H1 (cell line): ENCODE results near the gene FBP1. TPM values are rescaled to one million over a fixed set of nuclear protein-coding genes. Genes with fewer than 3 reads are reported as not detected.

Source experiments
- CTCF ChIA-PET: fragments of 300-600 bp; sonication (Branson Sonifier 250); formaldehyde crosslinking; loops from one replicate; lab custom pipeline; 2021; ENCODE audit not compliant: partially characterized antibody; lab: Charles Lee
- POLR2A ChIA-PET: fragments of 300-600 bp; sonication (Branson Sonifier 250); formaldehyde crosslinking; loops from one replicate; lab custom pipeline; 2021; ENCODE audit warnings: inconsistent platforms; ENCODE audit not compliant: partially characterized antibody; lab: Charles Lee
- DNase-seq, 2 experiments: peaks; one replicate each; pipeline versions ENCODE4 v3.0.0 to v3.0.0-alpha.2; 2010 to 2022; ENCODE audit warnings: low spot score in 2 of 2, low read depth in 1 of 2, mixed read lengths in 1 of 2
- FAIRE-seq: peaks from 2 replicates; lab custom pipeline; 2011; peaks lifted over from hg19 to GRCh38; lab: Jason Lieb, UNC
- H2AFZ ChIP-seq: 2 replicates; pipeline ENCODE4 v1.8.1; 2012; ENCODE audit warnings: low read length, inconsistent platforms
- H2AK5ac ChIP-seq: 2 replicates; pipeline ENCODE4 v1.6.1; 2013; ENCODE audit warnings: low read depth, low read length
- H2BK120ac ChIP-seq: replicated peaks from 2 replicates; pipeline ENCODE3; 2013; ENCODE audit warnings: low read depth, low read length, inconsistent platforms
- H2BK12ac ChIP-seq: 2 replicates; pipeline ENCODE4 v1.6.1; 2013; ENCODE audit warnings: low read depth, low read length
- H2BK15ac ChIP-seq: 2 replicates; pipeline ENCODE4 v1.6.1; 2013; ENCODE audit warnings: low read length
- H2BK20ac ChIP-seq: 2 replicates; pipeline ENCODE4 v1.6.1; 2013; ENCODE audit warnings: low read length
- H2BK5ac ChIP-seq: 2 replicates; pipeline ENCODE4 v1.6.1; 2013; ENCODE audit warnings: low read depth, low read length
- H3K14ac ChIP-seq: 2 replicates; pipeline ENCODE4 v1.6.1; 2013; ENCODE audit warnings: inconsistent platforms; ENCODE audit not compliant: insufficient read length
- H3K18ac ChIP-seq: 2 replicates; pipeline ENCODE4 v1.6.1; 2013; ENCODE audit warnings: low read length; ENCODE audit errors: extremely low read depth
- H3K23ac ChIP-seq: 2 replicates; pipeline ENCODE4 v1.6.1; 2013; ENCODE audit warnings: inconsistent platforms; ENCODE audit not compliant: insufficient read length
- H3K23me2 ChIP-seq: 2 replicates; pipeline ENCODE4 v1.6.1; 2013; ENCODE audit warnings: low read depth, low read length
- H3K27ac ChIP-seq: 2 replicates; pipeline ENCODE4 v1.6.1; 2011; ENCODE audit warnings: low read depth, low read length, inconsistent platforms
- H3K27me3 ChIP-seq, 4 experiments: replicated peaks in 1 of 4; 1 replicate in 1 of 4; 2 replicates in 3 of 4; pipeline versions ENCODE4 v1.6.1 to v1.8.1; 2011 to 2013; ENCODE audit warnings: low read length in 3 of 4, mild to moderate bottlenecking in 3 of 4, inconsistent platforms in 2 of 4, mixed read lengths in 2 of 4, moderate library complexity in 1 of 4; ENCODE audit not compliant: control insufficient read depth in 3 of 4, insufficient read depth in 3 of 4; ENCODE audit errors: extremely low read depth in 1 of 4
- H3K36me3 ChIP-seq, 4 experiments: 2 replicates each; pipeline versions ENCODE4 v1.6.1 to v1.8.1; 2011 to 2013; ENCODE audit warnings: mild to moderate bottlenecking in 4 of 4, low read length in 3 of 4, moderate library complexity in 2 of 4, control low read depth in 1 of 4, inconsistent platforms in 1 of 4; ENCODE audit not compliant: insufficient read depth in 4 of 4, control insufficient read depth in 2 of 4
- H3K4ac ChIP-seq: replicated peaks from 2 replicates; pipeline ENCODE3; 2013; ENCODE audit warnings: low read length, low read depth, mixed read lengths, inconsistent platforms; ENCODE audit not compliant: insufficient read length
- H3K4me1 ChIP-seq, 4 experiments: replicated peaks in 1 of 4; 1 replicate in 1 of 4; 2 replicates in 3 of 4; pipeline versions ENCODE4 v1.6.1 to v1.8.1; 2011 to 2013; ENCODE audit warnings: low read length in 3 of 4, inconsistent platforms in 2 of 4, mixed read lengths in 1 of 4; ENCODE audit not compliant: insufficient read depth in 4 of 4, control insufficient read depth in 3 of 4
- H3K4me2 ChIP-seq, 2 experiments: 2 replicates each; pipeline versions ENCODE4 v1.6.1 to v1.8.1; 2011 to 2013; ENCODE audit warnings: low read depth in 2 of 2, low read length in 2 of 2, control low read depth in 1 of 2, inconsistent platforms in 1 of 2, mild to moderate bottlenecking in 1 of 2; ENCODE audit not compliant: insufficient read depth in 1 of 2
- H3K4me3 ChIP-seq, 4 experiments: fragments of 200-600, 300-600 bp in 1 of 4; sonication (generic), shearing (Covaris generic), sonication (Bioruptor Twin) in 1 of 4; 2 replicates each; pipeline versions ENCODE4 v1.5.1 to v1.8.1; 2011 to 2016; ENCODE audit warnings: low read length in 4 of 4, low read depth in 3 of 4, control low read depth in 2 of 4, inconsistent platforms in 2 of 4, mild to moderate bottlenecking in 2 of 4, mixed read lengths in 1 of 4, moderate library complexity in 1 of 4; ENCODE audit not compliant: insufficient read depth in 2 of 4; ENCODE audit errors: extremely low read depth in 1 of 4
- H3K56ac ChIP-seq: replicated peaks from 2 replicates; pipeline ENCODE3; 2013; ENCODE audit warnings: low read depth, mild to moderate bottlenecking, mixed read lengths, low read length, inconsistent platforms; ENCODE audit not compliant: insufficient read length
- H3K79me1 ChIP-seq: 2 replicates; pipeline ENCODE4 v1.6.1; 2013; ENCODE audit warnings: low read depth, low read length, control low read depth
- H3K79me2 ChIP-seq, 2 experiments: 2 replicates each; pipeline versions ENCODE4 v1.6.1 to v1.8.1; 2012 to 2013; ENCODE audit warnings: low read length in 2 of 2, mild to moderate bottlenecking in 2 of 2, inconsistent platforms in 1 of 2; ENCODE audit not compliant: insufficient read depth in 2 of 2, control insufficient read depth in 1 of 2
- H3K9ac ChIP-seq, 4 experiments: replicated peaks in 1 of 4; 1 replicate in 1 of 4; 2 replicates in 3 of 4; pipeline versions ENCODE4 v1.6.1 to v1.8.1; 2011 to 2013; ENCODE audit warnings: low read depth in 3 of 4, low read length in 3 of 4, control low read depth in 2 of 4, mild to moderate bottlenecking in 2 of 4, moderate library complexity in 2 of 4, inconsistent platforms in 1 of 4; ENCODE audit errors: extremely low read depth in 1 of 4
- H3K9me3 ChIP-seq, 2 experiments: 2 replicates each; pipeline versions ENCODE4 v1.6.1 to v1.8.1; 2012 to 2013; ENCODE audit warnings: mild to moderate bottlenecking in 2 of 2, moderate library complexity in 2 of 2, control low read depth in 1 of 2, inconsistent platforms in 1 of 2, low read depth in 1 of 2, low read length in 1 of 2, mixed read lengths in 1 of 2; ENCODE audit not compliant: insufficient read depth in 2 of 2
- H4K20me1 ChIP-seq, 2 experiments: replicated peaks in 1 of 2; 2 replicates each; pipeline versions ENCODE3 to v1.8.1; 2011 to 2013; ENCODE audit warnings: inconsistent platforms in 2 of 2, low read length in 2 of 2, mild to moderate bottlenecking in 1 of 2; ENCODE audit not compliant: insufficient read depth in 2 of 2, control insufficient read depth in 1 of 2
- H4K5ac ChIP-seq: 2 replicates; pipeline ENCODE4 v1.6.1; 2013; ENCODE audit warnings: low read length, low read depth, mixed read lengths, inconsistent platforms; ENCODE audit not compliant: insufficient read length
- H4K8ac ChIP-seq: 2 replicates; pipeline ENCODE4 v1.8.0; 2013; ENCODE audit warnings: mild to moderate bottlenecking, moderate library complexity, low read length, inconsistent platforms; ENCODE audit not compliant: insufficient read depth; ENCODE audit errors: extremely low read depth
- H4K91ac ChIP-seq: replicated peaks from 2 replicates; pipeline ENCODE3; 2013; ENCODE audit warnings: low read length, mixed read lengths, inconsistent platforms; ENCODE audit not compliant: insufficient read length
- HDAC2 ChIP-seq, 2 experiments: fragments of 300-600 bp in 1 of 2; sonication (generic) in 1 of 2; IDR thresholded peaks; 2 replicates each; pipeline ENCODE4 v1.6.1; 2011 to 2012; ENCODE audit warnings: low read depth in 2 of 2, low read length in 2 of 2, mild to moderate bottlenecking in 2 of 2, moderate library complexity in 2 of 2, borderline replicate concordance in 1 of 2, inconsistent platforms in 1 of 2
- JUN ChIP-seq: IDR thresholded peaks from 2 replicates; pipeline ENCODE4 v1.6.1; 2011; ENCODE audit warnings: low read depth, mild to moderate bottlenecking, improper control_type of control experiment, low read length
- MAFK ChIP-seq: IDR thresholded peaks from 2 replicates; pipeline ENCODE4 v1.6.1; 2012; ENCODE audit warnings: low read depth, mild to moderate bottlenecking, improper control_type of control experiment, low read length
- NRF1 ChIP-seq: IDR thresholded peaks from 2 replicates; pipeline ENCODE4 v1.6.1; 2011; ENCODE audit warnings: mild to moderate bottlenecking, low read depth, low read length, improper control_type of control experiment
- RAD21 ChIP-seq, 2 experiments: IDR thresholded peaks in 1 of 2; conservative IDR thresholded peaks in 1 of 2; 2 replicates each; pipeline ENCODE4 v1.6.1; 2011; ENCODE audit warnings: low read depth in 2 of 2, low read length in 2 of 2, improper control_type of control experiment in 1 of 2, inconsistent platforms in 1 of 2, mild to moderate bottlenecking in 1 of 2, moderate library complexity in 1 of 2
- SIRT6 ChIP-seq: IDR thresholded peaks from one replicate; pipeline ENCODE4 v1.7.1; 2012; ENCODE audit warnings: low read length, inconsistent platforms
- SP1 ChIP-seq: IDR thresholded peaks from 2 replicates; pipeline ENCODE4 v1.6.1; 2011; ENCODE audit warnings: low read depth, low read length
- WGBS, 2 experiments: shearing (Covaris generic) in 1 of 2; methylation state at CpG; one replicate each; pipeline versions ENCODE4 v1.1.6 to v1.1.7; 2013 to 2015; ENCODE audit warnings: low lambda C conversion rate in 2 of 2, mixed read lengths in 2 of 2, inconsistent platforms in 1 of 2, low coverage in 1 of 2, missing lambda C conversion rate in 1 of 2; ENCODE audit not compliant: insufficient replicate concordance in 2 of 2, insufficient coverage in 1 of 2, insufficient read length in 1 of 2; ENCODE audit errors: extremely low coverage in 1 of 2, missing lambda C conversion rate in 1 of 2; 5-methylcytosine and 5-hydroxymethylcytosine counted together
- polyA plus RNA-seq, 7 experiments: library from polyadenylated mRNA; depleted of rRNA in 3 of 7; stranded (reverse) in 5 of 7; unstranded in 2 of 7; fragments of >200 nt in 5 of 7; fragments of 200-250 nt in 2 of 7; gene quantifications; 1 replicate in 5 of 7; 2 replicates in 1 of 7; 4 replicates in 1 of 7; pipeline versions ENCODE4 v1.2.1 to v1.2.3, GENCODE V29; 2011 to 2013; ENCODE audit warnings: missing spikeins in 2 of 7, mixed read lengths in 2 of 7
- total RNA-seq: library from RNA; stranded (reverse); fragmentation: NEBNext Ultra II Directional; extraction: Animal tissue kit (Norgen Biotek cat#: 25700); gene quantifications from 2 replicates; pipeline ENCODE4 v1.2.1, GENCODE V29; 2021

Gene FBP1
- total and polyA plus RNA-seq, 2 of the 8 experiments (the other 6 are each of a cell fraction or from before 2014, with no cell fraction given) = 1.0 to 4.1 TPM

DNA sequence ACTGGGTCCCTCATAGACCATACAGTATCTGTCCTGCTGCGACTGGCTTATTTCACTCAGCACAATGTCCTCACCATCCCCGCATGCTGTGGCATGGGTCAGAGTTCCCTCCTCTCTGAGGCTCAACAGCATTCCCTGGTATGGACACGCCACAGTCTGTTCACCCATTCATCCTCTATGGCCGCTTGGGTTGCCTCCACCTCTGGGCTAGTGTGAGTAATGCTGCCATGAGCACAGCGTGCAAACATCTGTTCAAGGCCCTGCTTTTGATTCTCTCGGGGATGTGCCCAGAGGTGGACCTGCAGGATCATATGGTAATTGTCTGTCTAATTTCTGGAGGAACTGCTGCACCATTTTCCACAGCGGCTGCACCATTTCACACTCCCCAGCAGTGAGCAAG, 40.2 kb downstream of the FBP1 start:
- FAIRE-seq = no peak
- 89% methylated on average over 7 of the region's 7 CpGs; no CpG with 5 or more reads in 1 of the 2 experiments for WGBS, 2 experiments

More for the DNA sequence above, 40.2 kb downstream of the FBP1 start:
- Histone ChIP-seq H3K4me1 (peaks cover 0 to 3% (median 1%) of the 10 kb centered on the region in 4 experiments; a peak in 3 of 7 replicates), H3K4me2 (no peak overlapping the region), H3K4ac (no peak overlapping the region), H2AK5ac (no peak overlapping the region), H4K8ac (no peak overlapping the region), H4K20me1 (no peaks in the 10 kb centered on the region), H3K23ac (no peak overlapping the region), H3K56ac (no peak overlapping the region), H3K27me3 (no peaks in the 10 kb centered on the region), H2BK20ac (no peak overlapping the region), H3K79me2 (no peaks in the 10 kb centered on the region), H4K5ac (no peak overlapping the region), H2BK12ac (no peak overlapping the region), H3K4me3 (no peak overlapping the region), H3K14ac (no peak overlapping the region), H3K18ac (no peak overlapping the region), H3K9me3 (no peaks in the 10 kb centered on the region), H3K9ac (no peak overlapping the region), H3K23me2 (no peaks in the 10 kb centered on the region), H3K79me1 (no peaks in the 10 kb centered on the region), H2BK5ac (no peak overlapping the region), H2AFZ (no peak overlapping the region), H2BK120ac (no peak overlapping the region), H4K91ac (no peak overlapping the region), H2BK15ac (no peak overlapping the region), H3K27ac (no peak overlapping the region), H3K36me3 (no peaks in the 10 kb centered on the region)
- no peak for DNase-seq
- TF ChIP-seq JUN (no peak), RAD21 (IDR thresholded peaks at IDR 0.05 in 1 of 2, conservative IDR thresholded peaks at IDR 0.05 in 1 of 2; ENCODE audit: low read depth in 2 of 2, low read length in 2 of 2) (no peak), SP1 (no peak), MAFK (no peak), SIRT6 (no peak), HDAC2 (IDR thresholded peaks at IDR 0.05; ENCODE audit: borderline replicate concordance in 1 of 2, low read depth in 2 of 2, low read length in 2 of 2) (no peak), NRF1 (no peak)
- ChIA-PET CTCF (no interaction called here), POLR2A (no interaction called here)
